Esophagus squamous epithelium (tissue), 4 donors: Measurements from ENCODE around the gene STEAP1.

ENCODE experiments used
- POLR2A ChIP-seq, 4 donors: fragments of 450-650 bp; IDR thresholded peaks; one replicate each; pipeline ENCODE4 v1.6.1; 2017; ENCODE audit warnings: antibody characterized with exemption in 4 of 4, mild to moderate bottlenecking in 4 of 4, moderate library complexity in 3 of 4
- TF ChIP-seq, protein P1 (sequence below), 6 experiments: fragments of 450-650 bp in 4 of 6; fragments of 200-600 bp in 2 of 6; sonication (generic) in 2 of 6; IDR thresholded peaks; one replicate each; pipeline ENCODE4 v1.5.1; 2016 to 2019; ENCODE audit warnings: antibody characterized with exemption in 6 of 6, mild to moderate bottlenecking in 4 of 6, moderate library complexity in 4 of 6

DNA sequence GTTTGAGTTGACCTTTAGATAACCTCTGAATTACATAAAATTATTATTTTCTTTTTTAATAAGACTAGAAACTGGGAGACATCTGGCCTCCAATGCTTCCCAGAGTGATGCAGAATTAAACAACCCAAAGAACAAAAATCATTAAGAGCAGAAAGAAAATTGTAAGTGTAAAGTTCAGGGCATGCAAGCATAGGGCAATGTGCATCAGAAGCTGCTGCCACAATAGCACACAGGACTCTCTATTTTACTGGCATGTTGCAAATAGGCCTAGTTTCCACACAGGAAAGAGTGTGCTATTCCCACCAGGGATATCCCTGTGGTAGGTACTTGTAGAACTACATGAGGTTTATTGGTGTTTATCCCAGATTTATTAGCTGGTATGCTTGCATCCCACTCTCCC lies 36.7 kb downstream of the STEAP1 start:
- TF ChIP-seq POLR2A (IDR thresholded peaks at IDR 0.05), result no peak
- TF ChIP-seq, protein P1, sequence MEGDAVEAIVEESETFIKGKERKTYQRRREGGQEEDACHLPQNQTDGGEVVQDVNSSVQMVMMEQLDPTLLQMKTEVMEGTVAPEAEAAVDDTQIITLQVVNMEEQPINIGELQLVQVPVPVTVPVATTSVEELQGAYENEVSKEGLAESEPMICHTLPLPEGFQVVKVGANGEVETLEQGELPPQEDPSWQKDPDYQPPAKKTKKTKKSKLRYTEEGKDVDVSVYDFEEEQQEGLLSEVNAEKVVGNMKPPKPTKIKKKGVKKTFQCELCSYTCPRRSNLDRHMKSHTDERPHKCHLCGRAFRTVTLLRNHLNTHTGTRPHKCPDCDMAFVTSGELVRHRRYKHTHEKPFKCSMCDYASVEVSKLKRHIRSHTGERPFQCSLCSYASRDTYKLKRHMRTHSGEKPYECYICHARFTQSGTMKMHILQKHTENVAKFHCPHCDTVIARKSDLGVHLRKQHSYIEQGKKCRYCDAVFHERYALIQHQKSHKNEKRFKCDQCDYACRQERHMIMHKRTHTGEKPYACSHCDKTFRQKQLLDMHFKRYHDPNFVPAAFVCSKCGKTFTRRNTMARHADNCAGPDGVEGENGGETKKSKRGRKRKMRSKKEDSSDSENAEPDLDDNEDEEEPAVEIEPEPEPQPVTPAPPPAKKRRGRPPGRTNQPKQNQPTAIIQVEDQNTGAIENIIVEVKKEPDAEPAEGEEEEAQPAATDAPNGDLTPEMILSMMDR (IDR thresholded peaks at IDR 0.05), result no peak
